ENCODE data around the gene GRIK1. TPM values are rescaled to one million over a fixed set of nuclear protein-coding genes. Genes with fewer than 3 reads are reported as not detected.

GRIK1 gene
- total and polyA plus RNA-seq, 3 experiments from 2014 or later = not detected

DNA sequence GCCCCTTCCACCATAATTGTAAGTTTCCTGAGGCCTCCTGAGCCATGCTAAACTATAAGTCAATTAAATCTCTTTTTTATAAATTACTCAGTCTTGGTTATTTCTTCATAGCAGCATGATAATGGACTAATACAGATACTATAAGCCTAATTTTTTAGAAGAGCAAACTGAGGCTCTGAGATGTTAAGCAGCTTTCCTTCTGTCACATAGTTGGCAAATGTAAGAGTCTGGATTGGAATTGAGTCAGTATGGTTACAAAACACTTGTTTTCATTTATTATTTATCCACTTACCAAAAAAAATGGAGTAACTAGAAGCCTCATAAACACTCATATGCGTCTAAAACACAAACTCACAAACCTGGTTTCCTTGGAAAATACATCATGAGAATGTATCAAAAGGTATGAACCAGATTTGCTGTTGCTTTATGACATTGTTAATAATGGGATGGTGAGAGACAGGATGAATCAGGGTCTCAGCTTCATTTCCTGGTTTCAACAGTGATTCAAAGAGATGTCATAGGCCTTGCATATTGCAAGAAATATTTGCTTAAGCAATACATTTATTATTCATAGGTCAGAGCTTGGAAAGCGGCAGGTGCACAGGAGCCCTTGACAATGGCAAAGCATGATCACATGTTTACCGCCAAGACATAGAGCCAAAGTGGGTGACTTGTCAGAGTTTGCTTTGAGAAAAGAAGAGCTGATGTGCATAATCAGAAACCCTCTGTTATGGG is 221.5 kb downstream of the GRIK1 start:
- Mint-ChIP-seq H3K9me3 (peaks cover 0 to 12% (median 2%) of the 10 kb centered on the region in 5 donors), H3K4me1 (no peaks in the 10 kb centered on the region), H3K27ac (no peak overlapping the region), H3K4me3 (no peak overlapping the region), H3K36me3 (no peaks in the 10 kb centered on the region), H3K27me3 (no peaks in the 10 kb centered on the region)
- no peaks in the 10 kb centered on the region for H3K9me3 ChIP-seq (ENCODE audit: low read length)
- no peak overlapping the region for H3K27ac ChIP-seq (ENCODE audit: low read depth, low read length)
- H3K4me3 ChIP-seq (ENCODE audit: low read length) = no peak overlapping the region
- no peaks in the 10 kb centered on the region for H3K27me3 ChIP-seq (ENCODE audit: insufficient read depth, low read length, poor library complexity, severe bottlenecking)
- H3K4me1 ChIP-seq (ENCODE audit: insufficient read depth, low read length) = no peaks in the 10 kb centered on the region
- ChIA-PET CTCF (no interaction called here), POLR2A (no interaction called here)
- H3K36me3 ChIP-seq (ENCODE audit: insufficient read depth, low read length) = no peaks in the 10 kb centered on the region
- DNase-seq = no peak

DNA sequence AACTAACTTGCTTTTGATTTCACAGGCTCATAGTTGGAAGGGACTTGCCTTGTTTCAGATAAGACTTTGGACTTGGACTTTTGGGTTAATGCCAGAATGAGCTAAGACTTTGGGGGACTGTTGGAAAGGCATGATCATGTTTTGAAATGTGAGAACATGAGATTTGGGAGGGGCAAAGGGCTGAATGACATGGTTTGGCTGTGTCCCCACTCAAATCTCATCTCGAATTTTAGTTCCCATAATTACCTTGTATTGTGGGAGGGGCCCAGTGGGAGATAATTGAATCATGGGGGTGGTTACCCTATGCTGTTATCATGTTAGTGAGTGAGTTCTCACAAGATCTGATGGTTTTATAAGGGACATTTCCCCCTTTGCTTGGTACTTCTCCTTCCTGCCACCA is 222.1 kb downstream of the GRIK1 start:
- H3K9me3 Mint-ChIP-seq = peaks cover 0 to 12% (median 2%) of the 10 kb centered on the region in 5 donors
- Histone ChIP-seq H3K4me3 (ENCODE audit: low read length) (no peak overlapping the region), H3K36me3 (ENCODE audit: insufficient read depth, low read length) (no peaks in the 10 kb centered on the region), H3K27me3 (ENCODE audit: insufficient read depth, low read length, poor library complexity, severe bottlenecking) (no peaks in the 10 kb centered on the region), H3K4me1 (ENCODE audit: insufficient read depth, low read length) (no peaks in the 10 kb centered on the region), H3K27ac (ENCODE audit: low read depth, low read length) (no peak overlapping the region), H3K9me3 (ENCODE audit: low read length) (no peaks in the 10 kb centered on the region)
- no peaks in the 10 kb centered on the region for H3K36me3 Mint-ChIP-seq
- no peak overlapping the region for H3K4me3 Mint-ChIP-seq
- POLR2A ChIA-PET = no interaction called here
- H3K27me3 Mint-ChIP-seq = no peaks in the 10 kb centered on the region
- no peak overlapping the region for H3K27ac Mint-ChIP-seq
- no peaks in the 10 kb centered on the region for H3K4me1 Mint-ChIP-seq
- CTCF ChIA-PET = no interaction called here
- DNase-seq = no peak

DNA sequence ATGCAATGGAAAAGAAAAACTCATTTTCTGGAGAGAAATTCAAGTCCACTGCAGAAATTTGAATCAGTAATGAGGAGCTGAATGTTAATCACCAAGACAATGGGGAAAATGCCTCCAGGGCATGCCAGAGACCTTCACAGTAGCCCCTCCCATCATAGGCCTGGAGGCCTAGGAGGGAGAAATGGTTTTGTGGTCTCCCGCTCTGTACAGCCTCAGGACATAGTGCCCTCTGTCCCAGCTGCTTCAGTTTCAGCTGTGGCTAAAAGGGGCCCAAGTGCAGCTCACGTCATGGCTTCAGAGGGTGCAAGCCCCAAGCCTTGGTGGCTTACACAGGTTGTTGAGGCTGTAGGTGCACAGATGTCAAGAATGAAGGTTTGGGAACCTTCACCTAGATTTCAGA is 223.0 kb downstream of the GRIK1 start:
- Histone ChIP-seq H3K9me3 (ENCODE audit: low read length) (no peaks in the 10 kb centered on the region), H3K4me3 (ENCODE audit: low read length) (no peak overlapping the region), H3K27me3 (ENCODE audit: insufficient read depth, low read length, poor library complexity, severe bottlenecking) (no peaks in the 10 kb centered on the region), H3K4me1 (ENCODE audit: insufficient read depth, low read length) (no peaks in the 10 kb centered on the region), H3K27ac (ENCODE audit: low read depth, low read length) (no peak overlapping the region), H3K36me3 (ENCODE audit: insufficient read depth, low read length) (no peaks in the 10 kb centered on the region)
- no peaks in the 10 kb centered on the region for H3K36me3 Mint-ChIP-seq
- H3K4me3 Mint-ChIP-seq = no peak overlapping the region
- ChIA-PET POLR2A (no interaction called here), CTCF (no interaction called here)
- H3K27me3 Mint-ChIP-seq = no peaks in the 10 kb centered on the region
- no peak for DNase-seq
- no peaks in the 10 kb centered on the region for H3K4me1 Mint-ChIP-seq
- peaks cover 0 to 12% (median 2%) of the 10 kb centered on the region in 5 donors for H3K9me3 Mint-ChIP-seq
- no peak overlapping the region for H3K27ac Mint-ChIP-seq

DNA sequence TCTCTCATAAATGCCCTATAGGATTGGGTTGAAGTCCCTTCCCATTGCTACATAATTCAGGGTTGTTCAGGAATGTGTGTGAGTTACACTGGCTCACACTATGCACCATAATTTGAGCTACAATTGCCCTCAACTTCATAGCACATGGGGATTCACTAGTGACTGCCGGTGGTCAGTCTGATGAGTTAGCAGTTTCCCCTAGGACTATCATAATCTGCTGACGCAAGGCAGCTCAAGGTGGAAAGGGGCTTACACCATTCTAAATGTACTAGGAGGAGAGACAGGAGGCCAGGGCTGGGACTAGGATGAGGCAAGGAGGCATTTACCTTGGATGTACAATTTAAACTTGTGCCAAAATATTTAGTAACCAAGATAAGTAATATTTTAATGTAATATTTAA is 224.7 kb downstream of the GRIK1 start:
- POLR2A ChIA-PET = no interaction called here
- DNase-seq = no peak
- H3K36me3 Mint-ChIP-seq = no peaks in the 10 kb centered on the region

GRCh38 chr21:29712818-29713217 is 227.0 kb downstream of the GRIK1 start:
- Mint-ChIP-seq H3K9me3 (peaks cover 0 to 12% (median 2%) of the 10 kb centered on the region in 5 donors), H3K4me3 (no peak overlapping the region), H3K4me1 (no peaks in the 10 kb centered on the region), H3K36me3 (no peaks in the 10 kb centered on the region), H3K27me3 (no peaks in the 10 kb centered on the region), H3K27ac (no peak overlapping the region)
- Histone ChIP-seq H3K9me3 (ENCODE audit: low read length) (no peaks in the 10 kb centered on the region), H3K27me3 (ENCODE audit: insufficient read depth, low read length, poor library complexity, severe bottlenecking) (no peaks in the 10 kb centered on the region), H3K27ac (ENCODE audit: low read depth, low read length) (no peak overlapping the region), H3K36me3 (ENCODE audit: insufficient read depth, low read length) (no peaks in the 10 kb centered on the region), H3K4me3 (ENCODE audit: low read length) (no peak overlapping the region), H3K4me1 (ENCODE audit: insufficient read depth, low read length) (no peaks in the 10 kb centered on the region)
- CTCF ChIA-PET = no interaction called here
- no peak for DNase-seq
- POLR2A ChIA-PET = no interaction called here

More for the DNA sequence above, 224.7 kb downstream of the GRIK1 start:
- H3K4me1 ChIP-seq (ENCODE audit: insufficient read depth, low read length) = no peaks in the 10 kb centered on the region
- H3K4me1 Mint-ChIP-seq = no peaks in the 10 kb centered on the region
- H3K9me3 ChIP-seq (ENCODE audit: low read length) = no peaks in the 10 kb centered on the region
- H3K9me3 Mint-ChIP-seq = peaks cover 0 to 12% (median 2%) of the 10 kb centered on the region in 5 donors
- H3K27ac ChIP-seq (ENCODE audit: low read depth, low read length) = no peak overlapping the region
- H3K27ac Mint-ChIP-seq = peak overlapping the region in 1 of 8 donors; percentile 14
- H3K4me3 ChIP-seq (ENCODE audit: low read length) = no peak overlapping the region
- no peaks in the 10 kb centered on the region for H3K27me3 Mint-ChIP-seq
- no peaks in the 10 kb centered on the region for H3K36me3 ChIP-seq (ENCODE audit: insufficient read depth, low read length)
- CTCF ChIA-PET = no interaction called here
- no peak overlapping the region for H3K4me3 Mint-ChIP-seq
- H3K27me3 ChIP-seq (ENCODE audit: insufficient read depth, low read length, poor library complexity, severe bottlenecking) = no peaks in the 10 kb centered on the region

GRCh38 chr21:29711236-29711635 is 228.6 kb downstream of the GRIK1 start:
- Mint-ChIP-seq H3K4me3 (no peak overlapping the region), H3K4me1 (no peaks in the 10 kb centered on the region), H3K9me3 (peaks cover 0 to 8% (median 2%) of the 10 kb centered on the region in 5 donors), H3K27ac (no peak overlapping the region), H3K36me3 (no peaks in the 10 kb centered on the region), H3K27me3 (no peaks in the 10 kb centered on the region)
- CTCF ChIA-PET = no interaction called here
- H3K36me3 ChIP-seq (ENCODE audit: insufficient read depth, low read length) = no peaks in the 10 kb centered on the region
- H3K9me3 ChIP-seq (ENCODE audit: low read length) = no peaks in the 10 kb centered on the region
- H3K4me1 ChIP-seq (ENCODE audit: insufficient read depth, low read length) = no peaks in the 10 kb centered on the region
- no peak overlapping the region for H3K4me3 ChIP-seq (ENCODE audit: low read length)
- POLR2A ChIA-PET = no interaction called here
- H3K27ac ChIP-seq (ENCODE audit: low read depth, low read length) = no peak overlapping the region
- DNase-seq = no peak
- no peaks in the 10 kb centered on the region for H3K27me3 ChIP-seq (ENCODE audit: insufficient read depth, low read length, poor library complexity, severe bottlenecking)

DNA sequence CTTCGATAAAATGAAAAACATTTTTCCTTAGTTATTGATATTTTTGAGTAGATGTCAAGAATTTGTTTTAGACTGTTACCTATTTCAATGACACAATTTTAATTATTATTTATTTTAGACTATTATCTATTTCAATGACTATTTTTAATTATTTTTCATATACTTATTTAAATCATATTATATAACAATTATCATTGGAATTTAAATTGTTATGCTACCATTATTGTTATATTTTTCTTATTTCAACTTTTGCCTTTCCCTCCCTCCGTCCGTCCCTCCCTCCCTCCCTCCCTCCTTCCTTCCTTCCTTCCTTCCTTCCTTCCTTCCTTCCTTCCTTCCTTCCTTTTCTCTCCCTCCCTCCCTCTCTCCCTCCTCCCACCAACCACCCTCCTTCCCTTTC is 229.3 kb downstream of the GRIK1 start:
- H3K4me3 ChIP-seq (ENCODE audit: low read length) = no peak overlapping the region
- Mint-ChIP-seq H3K36me3 (no peaks in the 10 kb centered on the region), H3K4me1 (no peaks in the 10 kb centered on the region), H3K27me3 (no peaks in the 10 kb centered on the region), H3K27ac (no peak overlapping the region), H3K9me3 (peaks cover 0 to 5% (median 0%) of the 10 kb centered on the region in 5 donors), H3K4me3 (no peak overlapping the region)
- DNase-seq = no peak
- no peak overlapping the region for H3K27ac ChIP-seq (ENCODE audit: low read depth, low read length)
- H3K36me3 ChIP-seq (ENCODE audit: insufficient read depth, low read length) = no peaks in the 10 kb centered on the region
- H3K27me3 ChIP-seq (ENCODE audit: insufficient read depth, low read length, poor library complexity, severe bottlenecking) = no peaks in the 10 kb centered on the region
- no peaks in the 10 kb centered on the region for H3K9me3 ChIP-seq (ENCODE audit: low read length)
- H3K4me1 ChIP-seq (ENCODE audit: insufficient read depth, low read length) = no peaks in the 10 kb centered on the region
- ChIA-PET CTCF (no interaction called here), POLR2A (no interaction called here)

DNA sequence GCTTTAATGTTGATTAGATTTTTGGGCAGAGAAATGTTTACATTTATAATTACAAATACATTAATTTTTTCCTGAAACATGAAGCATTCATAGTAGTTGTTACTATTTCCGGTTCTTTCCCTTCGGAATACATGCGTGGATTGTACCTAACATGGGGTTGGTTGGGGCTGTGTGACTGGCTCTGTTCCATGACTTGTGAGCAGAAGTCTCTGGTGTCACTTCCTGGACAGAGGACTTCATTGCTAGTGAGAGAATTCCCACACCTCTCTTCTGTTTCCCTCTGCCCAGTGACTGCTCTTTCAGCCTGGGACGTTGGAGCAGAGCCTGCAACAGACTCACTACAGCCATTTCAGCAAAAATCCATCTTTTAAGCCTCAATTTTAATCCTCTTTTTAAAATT is 231.4 kb downstream of the GRIK1 start:
- no peaks in the 10 kb centered on the region for H3K4me1 Mint-ChIP-seq
- no peak overlapping the region for H3K4me3 ChIP-seq (ENCODE audit: low read length)
- H3K27ac Mint-ChIP-seq = no peak overlapping the region
- CTCF ChIA-PET = no interaction called here
- H3K4me1 ChIP-seq (ENCODE audit: insufficient read depth, low read length) = no peaks in the 10 kb centered on the region
- H3K36me3 ChIP-seq (ENCODE audit: insufficient read depth, low read length) = no peaks in the 10 kb centered on the region
- POLR2A ChIA-PET = no interaction called here
- no peaks in the 10 kb centered on the region for H3K9me3 ChIP-seq (ENCODE audit: low read length)
- H3K4me3 Mint-ChIP-seq = no peak overlapping the region
- H3K27me3 ChIP-seq (ENCODE audit: insufficient read depth, low read length, poor library complexity, severe bottlenecking) = no peaks in the 10 kb centered on the region
- DNase-seq = no peak
- H3K27ac ChIP-seq (ENCODE audit: low read depth, low read length) = no peak overlapping the region
- H3K27me3 Mint-ChIP-seq = no peaks in the 10 kb centered on the region
- peaks cover 0 to under 1% (median 0%) of the 10 kb centered on the region in 5 donors for H3K9me3 Mint-ChIP-seq
- H3K36me3 Mint-ChIP-seq = no peaks in the 10 kb centered on the region

All from CD8-positive, alpha-beta memory T cell (primary cell).